Skeletal muscle tissue (tissue), 4 donors: ENCODE measurements around the gene EFNB1. TPM values are rescaled to one million over a fixed set of nuclear protein-coding genes. Genes with fewer than 3 reads are reported as not detected.

ENCODE experiments used
- H3K27ac ChIP-seq: one replicate; pipeline ENCODE4 v1.7.0; 2013; ENCODE audit warnings: mild to moderate bottlenecking, low read depth, low read length, inconsistent platforms
- H3K27me3 ChIP-seq, 3 donors: one replicate each; pipeline ENCODE4 v1.7.0; 2013; ENCODE audit warnings: low read length in 3 of 3; ENCODE audit not compliant: control insufficient read depth in 3 of 3, insufficient read depth in 3 of 3
- H3K36me3 ChIP-seq, 3 donors: one replicate each; pipeline ENCODE4 v1.7.0; 2013; ENCODE audit warnings: low read length in 3 of 3; ENCODE audit not compliant: control insufficient read depth in 3 of 3, insufficient read depth in 3 of 3
- H3K4me1 ChIP-seq, 3 donors: one replicate each; pipeline ENCODE4 v1.7.0; 2013; ENCODE audit warnings: low read length in 3 of 3, mild to moderate bottlenecking in 3 of 3; ENCODE audit not compliant: control insufficient read depth in 3 of 3, insufficient read depth in 3 of 3
- H3K4me3 ChIP-seq, 3 donors: one replicate each; pipeline ENCODE4 v1.7.0; 2013; ENCODE audit warnings: low read length in 3 of 3
- H3K9ac ChIP-seq, 3 donors: one replicate each; pipeline ENCODE4 v1.7.0; 2013; ENCODE audit warnings: low read length in 3 of 3, mild to moderate bottlenecking in 3 of 3, moderate library complexity in 2 of 3, low read depth in 1 of 3
- H3K9me3 ChIP-seq, 3 donors: one replicate each; pipeline ENCODE4 v1.7.0; 2013; ENCODE audit warnings: low read length in 3 of 3; ENCODE audit not compliant: control insufficient read depth in 3 of 3
- total RNA-seq: library from RNA; depleted of rRNA; stranded (reverse); fragments of >200 nt; gene quantifications from one replicate; pipeline ENCODE4 v1.2.3, GENCODE V29; 2014
- donor health status: Osteomylitis.

EFNB1 gene
- total RNA-seq, 1 donor from 2014 or later = 27.7 TPM

DNA sequence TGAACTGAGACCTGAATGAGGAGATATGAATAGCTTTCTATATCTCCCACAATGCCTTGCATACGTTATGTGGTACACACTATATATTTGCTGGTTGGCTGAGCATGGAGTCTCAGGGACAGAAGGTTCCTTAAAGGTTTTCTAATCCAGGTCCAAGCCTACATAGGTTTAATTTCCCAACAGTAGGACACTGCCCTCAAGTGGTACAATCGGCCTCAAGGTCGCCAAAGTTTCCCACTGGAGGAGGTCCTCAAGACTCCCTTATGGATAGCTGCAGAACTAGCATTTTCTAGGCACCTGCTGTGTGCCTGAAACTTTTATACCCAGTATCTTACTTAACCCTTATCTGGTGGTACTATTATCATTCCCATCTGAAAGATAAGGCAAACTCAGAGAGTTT lies 21.0 kb upstream of the EFNB1 start:
- Histone ChIP-seq H3K9me3 (no peaks in the 10 kb centered on the region), H3K9ac (no peak overlapping the region)

DNA sequence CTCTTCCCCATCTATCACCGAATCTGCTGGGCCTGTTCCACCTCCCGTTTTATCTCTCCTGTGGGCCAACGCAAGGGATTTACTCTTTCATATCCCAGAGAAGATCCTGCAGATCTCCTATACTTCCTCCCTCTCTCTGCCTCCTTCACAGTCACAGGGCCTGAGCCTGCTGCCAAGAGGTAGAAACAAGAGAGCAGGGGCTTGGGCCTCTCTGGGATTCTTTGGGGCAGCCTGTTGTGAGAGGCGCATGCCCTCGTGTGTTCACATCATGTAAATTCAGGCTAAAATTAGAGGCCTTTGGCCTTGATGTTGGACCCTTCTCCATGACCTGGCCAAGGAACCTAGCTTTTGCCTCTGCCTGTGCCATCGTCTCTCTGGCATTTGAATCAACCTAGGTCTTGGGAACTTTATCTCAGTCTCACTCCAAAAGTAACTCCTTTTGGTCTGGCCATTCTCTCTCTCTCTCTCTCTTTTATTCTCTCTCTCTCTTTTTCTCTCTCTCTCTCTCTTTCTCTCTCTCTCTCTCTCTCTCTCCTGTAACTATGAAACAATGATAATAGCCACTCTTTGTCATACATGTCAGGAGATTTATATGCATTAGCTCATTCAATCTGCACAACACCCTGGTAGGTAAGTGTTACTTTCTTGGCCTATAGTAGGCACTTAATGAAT lies 20.0 kb upstream of the EFNB1 start:
- no peak overlapping the region for H3K9ac ChIP-seq
- H3K27me3 ChIP-seq = no peaks in the 10 kb centered on the region
- H3K36me3 ChIP-seq = no peaks in the 10 kb centered on the region
- H3K4me3 ChIP-seq = no peak overlapping the region
- H3K9me3 ChIP-seq = no peaks in the 10 kb centered on the region
- no peaks in the 10 kb centered on the region for H3K4me1 ChIP-seq
- H3K27ac ChIP-seq = no peak overlapping the region

More for the DNA sequence above, 21.0 kb upstream of the EFNB1 start:
- Histone ChIP-seq H3K27ac (no peak overlapping the region), H3K27me3 (no peaks in the 10 kb centered on the region), H3K36me3 (no peaks in the 10 kb centered on the region), H3K4me1 (no peaks in the 10 kb centered on the region), H3K4me3 (no peak overlapping the region)

DNA sequence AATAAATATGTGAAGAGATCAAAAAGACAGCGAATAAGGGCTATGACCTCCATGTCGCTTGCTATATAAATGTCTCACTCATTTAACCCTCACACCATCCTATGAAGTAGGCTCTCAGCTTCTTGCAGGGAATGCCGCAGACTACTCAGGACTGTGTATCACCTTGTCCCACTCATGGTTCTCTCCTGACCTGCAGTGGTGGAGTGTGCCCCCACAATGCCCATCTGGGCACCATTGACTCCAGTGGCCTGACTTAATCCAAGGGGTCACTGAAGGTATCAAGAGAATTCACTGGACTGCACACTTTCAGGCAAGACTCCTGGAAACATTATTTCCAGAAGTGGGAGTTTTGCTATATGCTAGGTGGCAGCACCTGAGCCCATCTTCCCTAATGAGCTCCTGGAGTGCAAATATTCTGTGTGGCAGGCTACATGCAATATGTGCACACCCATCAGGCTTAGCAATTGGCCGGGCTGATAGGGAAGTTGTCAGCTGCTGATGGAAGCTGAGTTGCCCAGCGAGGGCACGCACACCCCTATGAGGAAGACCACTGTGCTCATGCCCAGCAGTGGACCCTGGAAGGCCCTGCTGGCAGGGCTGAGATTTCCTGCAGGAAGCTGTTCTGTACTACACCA lies 8.2 kb upstream of the EFNB1 start:
- H3K9me3 ChIP-seq = no peaks in the 10 kb centered on the region
- H3K27ac ChIP-seq = no peak overlapping the region
- peaks cover 0 to 16% (median 0%) of the 10 kb centered on the region in 3 donors for H3K27me3 ChIP-seq
- H3K9ac ChIP-seq = no peak overlapping the region
- H3K36me3 ChIP-seq = no peaks in the 10 kb centered on the region
- no peak overlapping the region for H3K4me3 ChIP-seq
- H3K4me1 ChIP-seq = peaks cover 0 to 2% (median 0%) of the 10 kb centered on the region in 3 donors

DNA sequence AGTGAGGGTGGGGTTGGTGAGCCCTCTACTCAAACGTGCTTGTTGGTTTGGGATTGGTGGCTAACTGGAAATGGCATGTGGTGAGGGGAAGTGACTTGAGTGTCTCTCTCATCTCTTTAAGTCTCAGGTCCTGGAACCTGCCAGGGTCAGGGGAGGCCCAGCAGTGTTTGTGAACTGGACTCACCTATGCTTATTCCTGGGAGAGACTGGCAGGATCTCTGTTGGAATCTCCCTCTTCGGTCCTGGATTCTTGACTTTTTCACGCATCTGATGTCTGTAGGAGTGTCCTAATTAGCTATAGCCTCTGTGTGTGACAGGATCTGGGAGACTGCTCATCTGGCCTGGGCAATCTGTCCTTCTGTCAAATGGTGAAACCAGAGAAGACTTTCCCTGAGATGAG lies 7.2 kb upstream of the EFNB1 start:
- no peak overlapping the region for H3K27ac ChIP-seq
- H3K36me3 ChIP-seq = no peaks in the 10 kb centered on the region
- H3K4me1 ChIP-seq = peaks cover 0 to 2% (median 0%) of the 10 kb centered on the region in 3 donors
- H3K9me3 ChIP-seq = no peaks in the 10 kb centered on the region
- no peak overlapping the region for H3K9ac ChIP-seq
- H3K4me3 ChIP-seq = no peak overlapping the region
- peaks cover 0 to 22% (median 0%) of the 10 kb centered on the region in 3 donors for H3K27me3 ChIP-seq

DNA sequence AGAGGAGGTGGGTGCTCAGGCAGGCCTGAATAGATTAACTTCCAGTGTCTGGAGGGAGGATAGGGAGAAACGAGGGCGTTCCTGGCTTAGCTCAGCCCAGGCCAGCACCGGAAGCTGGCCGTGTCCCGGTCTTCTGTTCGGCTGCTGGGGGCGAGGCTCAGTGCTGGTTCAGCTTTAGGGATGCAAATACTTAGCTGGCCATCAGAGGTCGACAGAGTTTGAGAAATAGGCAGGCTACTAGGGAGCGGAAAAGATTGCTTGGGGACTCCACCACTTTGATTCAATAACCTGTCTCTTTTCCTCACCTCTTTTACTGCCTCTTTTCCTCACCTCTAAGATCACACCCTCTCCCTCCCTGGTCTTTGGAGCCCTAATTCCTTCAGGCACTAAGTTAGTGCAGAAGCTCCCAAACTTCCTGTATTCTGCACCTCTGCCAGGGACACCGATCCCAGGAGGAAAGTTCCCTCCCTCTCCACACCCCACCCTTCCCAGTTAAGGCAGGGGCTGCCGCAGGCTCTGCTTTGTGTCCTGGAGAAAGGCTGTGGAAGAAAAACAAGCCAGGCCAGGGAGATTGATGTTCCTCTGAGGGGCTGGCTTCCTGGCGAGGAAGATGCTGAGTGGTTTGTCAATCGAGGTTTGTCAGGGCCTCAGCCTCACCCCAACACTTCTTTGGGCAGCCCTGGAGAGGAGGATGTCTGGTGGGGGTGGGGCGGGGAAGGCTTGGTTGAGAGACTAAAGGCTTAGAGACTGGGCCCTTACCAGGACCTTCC lies 6.0 kb upstream of the EFNB1 start:
- Histone ChIP-seq H3K4me3 (no peak overlapping the region), H3K27me3 (peaks cover 0 to 22% (median 0%) of the 10 kb centered on the region in 3 donors), H3K9me3 (no peaks in the 10 kb centered on the region), H3K27ac (no peak overlapping the region), H3K4me1 (peaks cover 0 to 2% (median 0%) of the 10 kb centered on the region in 3 donors), H3K36me3 (no peaks in the 10 kb centered on the region), H3K9ac (no peak overlapping the region)

DNA sequence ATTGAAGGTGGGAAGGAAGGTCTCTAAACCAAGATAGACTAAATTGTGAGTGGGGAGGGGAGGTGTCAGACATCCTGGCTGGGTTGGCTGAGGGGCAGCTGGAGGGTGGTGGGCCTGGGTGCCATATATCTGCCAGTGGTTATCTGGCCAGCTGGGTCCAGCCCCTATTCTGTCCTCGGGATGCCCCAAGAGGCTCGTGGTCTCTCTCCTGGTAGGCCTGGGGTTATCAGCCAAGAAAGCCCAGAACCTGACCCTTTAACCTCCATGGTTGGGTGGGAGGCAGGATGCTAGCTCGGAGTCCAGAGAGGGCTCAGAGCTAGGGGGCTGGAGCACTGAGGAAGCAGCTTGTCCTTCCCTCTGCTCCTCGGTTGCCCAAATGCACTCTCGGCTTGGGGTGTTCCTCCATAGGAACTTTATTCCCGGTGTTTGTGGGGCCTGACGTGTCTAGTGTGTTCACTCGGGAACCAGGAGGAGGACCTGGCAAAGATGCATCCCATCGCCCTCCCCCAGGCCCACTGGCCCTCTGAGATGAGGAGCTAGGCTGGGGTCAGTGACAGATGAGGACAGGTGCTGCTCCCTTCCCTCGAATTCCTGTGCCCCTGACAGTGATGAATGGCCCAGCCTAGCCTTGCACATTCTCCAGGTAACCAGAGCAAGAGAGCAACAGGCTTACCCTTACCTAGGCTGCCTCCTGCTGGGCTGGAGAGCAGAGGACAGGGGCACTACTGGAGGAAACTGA lies 5.2 kb upstream of the EFNB1 start:
- peaks cover 0 to 22% (median 0%) of the 10 kb centered on the region in 3 donors for H3K27me3 ChIP-seq
- H3K4me3 ChIP-seq = no peak overlapping the region

DNA sequence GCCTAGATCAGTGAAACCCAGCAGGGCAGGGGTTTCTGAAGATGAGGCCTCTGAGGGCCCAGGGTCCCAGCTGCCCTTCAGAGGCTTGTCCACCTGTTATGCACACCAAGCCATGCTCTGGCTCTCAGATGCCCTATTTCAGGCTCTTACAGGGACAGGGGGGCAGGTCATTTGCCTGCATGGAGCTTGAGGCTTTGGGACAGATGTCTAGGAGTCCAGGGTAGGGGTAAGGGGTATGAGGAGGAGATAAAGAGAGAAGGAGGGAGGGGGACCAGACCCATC lies 4.7 kb upstream of the EFNB1 start:
- H3K9ac ChIP-seq = no peak overlapping the region
- no peak overlapping the region for H3K4me3 ChIP-seq
- H3K27me3 ChIP-seq = peaks cover 0 to 22% (median 0%) of the 10 kb centered on the region in 3 donors
- H3K9me3 ChIP-seq = no peaks in the 10 kb centered on the region
- H3K27ac ChIP-seq = no peak overlapping the region
- peaks cover 3 to 7% (median 3%) of the 10 kb centered on the region in 3 donors for H3K4me1 ChIP-seq
- H3K36me3 ChIP-seq = no peaks in the 10 kb centered on the region

More for the DNA sequence above, 5.2 kb upstream of the EFNB1 start:
- Histone ChIP-seq H3K9ac (no peak overlapping the region), H3K36me3 (no peaks in the 10 kb centered on the region), H3K9me3 (no peaks in the 10 kb centered on the region), H3K4me1 (peaks cover 3 to 7% (median 3%) of the 10 kb centered on the region in 3 donors), H3K27ac (no peak overlapping the region)

DNA sequence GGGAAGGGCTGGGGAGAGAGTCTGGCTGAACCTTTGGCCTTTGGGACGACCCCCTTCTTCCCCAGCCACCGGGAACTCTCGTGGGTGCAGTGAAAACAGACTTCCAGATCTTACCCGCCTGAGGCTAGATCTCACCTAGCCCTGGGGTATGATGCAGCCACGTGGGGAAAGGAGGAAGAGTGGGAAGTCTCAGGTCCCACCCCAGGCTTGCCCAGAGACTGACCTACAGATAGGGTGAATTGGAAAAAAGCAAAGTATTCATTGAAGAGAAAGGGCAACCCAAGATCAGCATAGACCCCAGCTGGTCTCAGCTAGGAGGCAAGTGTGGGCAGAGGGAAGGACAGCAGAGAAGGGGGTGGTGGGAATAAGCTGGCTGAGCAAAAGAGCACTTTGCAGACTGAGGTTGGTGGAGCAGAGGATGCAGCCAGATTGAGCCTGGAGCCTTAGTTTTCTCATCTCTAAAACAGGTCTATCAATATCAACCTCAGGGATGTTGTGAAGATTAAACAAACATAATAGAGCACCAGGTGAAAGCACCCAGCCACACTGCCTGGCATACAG lies 4.2 kb upstream of the EFNB1 start:
- Histone ChIP-seq H3K36me3 (no peaks in the 10 kb centered on the region), H3K9me3 (no peaks in the 10 kb centered on the region), H3K27me3 (peaks cover 0 to 22% (median 0%) of the 10 kb centered on the region in 3 donors), H3K9ac (no peak overlapping the region), H3K27ac (no peak overlapping the region), H3K4me1 (peaks cover 3 to 7% (median 3%) of the 10 kb centered on the region in 3 donors), H3K4me3 (no peak overlapping the region)

DNA sequence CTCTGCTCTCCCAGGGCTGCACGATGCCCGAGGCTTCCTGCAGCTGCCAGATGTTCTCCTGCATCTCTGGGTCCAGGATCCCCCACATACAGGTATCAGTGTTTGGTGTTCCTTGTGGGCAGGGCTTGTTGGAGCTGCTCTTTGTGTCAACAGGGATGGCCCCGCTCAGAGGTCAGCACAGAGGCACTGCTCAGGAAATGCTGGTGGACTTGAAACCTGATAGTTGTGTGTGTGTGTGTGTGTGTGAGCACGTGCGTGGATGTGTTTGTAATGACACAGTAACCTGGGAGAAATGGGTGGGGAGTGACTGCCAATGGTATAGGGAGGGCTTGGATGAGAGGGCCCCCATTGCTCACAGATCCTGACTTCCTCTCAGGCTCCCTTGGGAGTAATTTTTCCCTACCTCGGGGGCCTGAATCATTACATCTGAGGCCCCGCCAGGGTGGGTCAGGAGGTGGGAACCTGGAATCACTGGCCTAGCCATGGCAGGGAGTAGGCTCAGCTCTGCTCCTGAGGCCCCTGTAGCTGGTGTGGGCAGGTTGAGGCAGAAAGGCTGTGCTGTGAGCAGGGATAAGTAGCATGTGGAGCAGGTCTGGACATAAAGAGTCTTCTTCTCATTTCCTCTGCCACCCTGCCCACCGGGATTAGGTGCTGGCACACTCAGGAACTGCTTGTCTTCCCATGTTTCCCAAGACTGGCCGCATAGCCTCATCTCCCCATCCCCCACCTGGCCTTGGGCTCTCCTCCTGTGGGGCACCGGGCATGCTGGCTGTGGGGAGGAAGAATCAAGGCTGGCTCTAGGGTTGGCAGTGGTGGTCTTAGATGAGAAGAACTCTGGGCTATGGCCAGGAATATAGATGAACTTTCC lies 2.5 kb upstream of the EFNB1 start:
- Histone ChIP-seq H3K9ac (no peak overlapping the region), H3K4me1 (peaks cover 3 to 13% (median 12%) of the 10 kb centered on the region in 3 donors), H3K9me3 (no peaks in the 10 kb centered on the region), H3K27me3 (peaks cover 0 to 20% (median 0%) of the 10 kb centered on the region in 3 donors), H3K4me3 (no peak overlapping the region), H3K27ac (no peak overlapping the region), H3K36me3 (no peaks in the 10 kb centered on the region)
